ENCODE data around the gene PPOX.

DNA sequence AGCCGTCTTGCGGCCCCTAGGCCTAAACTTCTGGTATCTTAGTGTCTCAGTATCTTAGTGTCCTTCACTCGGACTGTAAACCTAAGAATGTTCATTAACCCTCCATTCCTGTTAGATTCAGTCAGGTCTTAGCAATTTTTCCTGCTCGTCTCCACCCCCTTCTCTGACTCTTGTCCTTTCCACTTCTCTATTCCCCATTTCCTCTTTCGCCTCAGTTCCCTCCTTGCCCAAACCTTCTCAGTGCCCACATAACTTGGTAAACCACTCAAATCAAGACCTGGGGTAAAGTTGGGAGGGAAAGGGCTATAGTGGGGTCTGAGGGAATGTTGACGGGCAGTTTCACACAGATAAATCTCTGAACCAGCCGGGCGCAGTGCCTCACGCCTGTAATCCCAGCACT, 48.1 kb downstream of the PPOX start:
- TF ChIP-seq CTCF (IDR thresholded peaks at IDR 0.05) (no peak), POLR2A (IDR thresholded peaks at IDR 0.05) (no peak)
